Adrenal gland (tissue), 12 donors: Measurements from ENCODE around the gene ZNF844. TPM values are rescaled to one million over a fixed set of nuclear protein-coding genes. Genes with fewer than 3 reads are reported as not detected.

ENCODE experiments used
- DNase-seq, 7 donors: peaks; one replicate each; pipeline ENCODE4 v3.0.0-alpha.2; 2019 to 2020
- H3K27ac ChIP-seq, 5 donors: fragments of 200-600 bp; sonication (generic) in 4 of 5; 1 replicate in 3 of 5; 2 replicates in 2 of 5; pipeline versions ENCODE4 v1.5.1 to v1.8.0; 2016 to 2020; ENCODE audit warnings: mild to moderate bottlenecking in 1 of 5
- H3K27me3 ChIP-seq: fragments of 200-600 bp; 2 replicates; pipeline ENCODE4 v1.8.0; 2021
- H3K36me3 ChIP-seq, 2 donors: fragments of 200-600 bp; replicated peaks in 1 of 2; 1 replicate in 1 of 2; 2 replicates in 1 of 2; pipeline versions ENCODE4 v1.5.1 to v1.8.0; 2018 to 2022
- H3K4me1 ChIP-seq, 2 donors: fragments of 200-600 bp; replicated peaks in 1 of 2; 1 replicate in 1 of 2; 2 replicates in 1 of 2; pipeline versions ENCODE4 v1.5.1 to v1.8.0; 2018 to 2021
- H3K4me3 ChIP-seq, 4 donors: fragments of 200-600 bp; sonication (generic) in 3 of 4; one replicate each; pipeline ENCODE4 v1.5.1; 2016 to 2018
- H3K9me3 ChIP-seq, 3 donors: fragments of 200-600 bp; sonication (generic) in 1 of 3; replicated peaks in 1 of 3; 1 replicate in 2 of 3; 2 replicates in 1 of 3; pipeline versions ENCODE4 v1.5.1 to v1.8.0; 2016 to 2021
- CTCF ChIP-seq, 6 experiments: fragments of 450-650 bp in 4 of 6; fragments of 200-600 bp in 2 of 6; sonication (generic) in 1 of 6; IDR thresholded peaks; 1 replicate in 5 of 6; 2 replicates in 1 of 6; pipeline versions ENCODE4 v1.5.1 to v1.8.0; 2016 to 2021; ENCODE audit warnings: antibody characterized with exemption in 6 of 6, mild to moderate bottlenecking in 2 of 6, moderate library complexity in 1 of 6
- POLR2A ChIP-seq, 2 donors: fragments of 450-650 bp; IDR thresholded peaks; one replicate each; pipeline ENCODE4 v1.6.1; 2017; ENCODE audit warnings: antibody characterized with exemption in 2 of 2, mild to moderate bottlenecking in 2 of 2, moderate library complexity in 1 of 2
- WGBS, 4 donors: extraction: QIAGEN DNeasy Blood & Tissue Kit in 2 of 4; methylation state at CpG; one replicate each; pipeline versions ENCODE4 v1.1.5 to v1.1.7; 2013 to 2017; 5-methylcytosine and 5-hydroxymethylcytosine counted together
- intact Hi-C, 2 donors: fragments of 100-400 bp; cut with DNase I; formaldehyde crosslinking; loops; one replicate each; pipeline versions ENCODE4 v1.14.1 to v1.15.0; 2022 to 2023
- polyA plus RNA-seq, 3 donors: library from polyadenylated mRNA; stranded (reverse); fragments of 200-250 nt in 2 of 3; fragments of 350-450 nt in 1 of 3; fragmentation: Illumina TruSeq in 1 of 3; extraction: RNeasy Lipid Tissue Mini Kit (QIAGEN cat#74804) in 1 of 3; gene quantifications; one replicate each; pipeline ENCODE4 v1.2.3, GENCODE V29; 2013 to 2014
- total RNA-seq, 9 donors: library from RNA; depleted of rRNA in 4 of 9; stranded (reverse); fragments of >200 nt in 4 of 9; fragments of 120-200 nt in 1 of 9; fragmentation: NEBNext Ultra II Directional in 1 of 9; extraction: Animal tissue kit (Norgen Biotek cat#: 25700) in 1 of 9; gene quantifications; one replicate each; pipeline versions ENCODE4 v1.1.0 to v1.2.4, GENCODE V29; 2013 to 2023
- donor health status: healthy with polysubstance abuse.
- donor health status: Bipolar disorder and iron deficiency.
- donor health status: DM: yes; HTN: yes; CAD: no.
- donor health status: DM: no; HTN: no; CAD: no.
- donor health status: DM: no; HTN: no; CAD: no.
- donor health status: DM: yes; HTN: yes; CAD: no.

Gene ZNF844
- total and polyA plus RNA-seq, 12 donors, result 1.2 to 14.4 (median 8.7) TPM

GRCh38 chr19:12085074-12085818 lies 20.7 kb downstream of the ZNF844 start:
- 89 to 95% (median 93%) methylated on average over 5 of the region's 5 CpGs for WGBS, 4 donors
- intact Hi-C loops, result loop anchor here in 1 of 2 donors (5.0 kb wide), 1 partner anchor 52 kb away; no protein-coding TSS in a partner anchor

GRCh38 chr19:12090807-12091206 lies 26.3 kb downstream of the ZNF844 start:
- no peaks in the 10 kb centered on the region for H3K36me3 ChIP-seq
- H3K27ac ChIP-seq, result no peak overlapping the region
- TF ChIP-seq CTCF (IDR thresholded peaks at IDR 0.05) (peak; percentile 35 to 64 (median 54)), POLR2A (IDR thresholded peaks at IDR 0.05) (no peak)
- H3K27me3 ChIP-seq, result no peaks in the 10 kb centered on the region
- H3K4me3 ChIP-seq, result no peak overlapping the region
- peak; percentile 60 to 83 (median 71) for DNase-seq
- H3K4me1 ChIP-seq, result peaks cover 0 to 3% of the 10 kb centered on the region in 2 donors
- WGBS, 4 donors, result 39 to 71% (median 54%) methylated on average over 5 of the region's 5 CpGs
- H3K9me3 ChIP-seq, result no peaks in the 10 kb centered on the region
- intact Hi-C loops, result no loop called here

More at GRCh38 chr19:12085074-12085818, 20.7 kb downstream of the ZNF844 start:
- TF ChIP-seq POLR2A (IDR thresholded peaks at IDR 0.05) (no peak), CTCF (IDR thresholded peaks at IDR 0.05) (no peak)
- H3K9me3 ChIP-seq, result peaks cover 0 to 16% (median 0%) of the 10 kb centered on the region in 3 donors
- H3K27me3 ChIP-seq, result no peaks in the 10 kb centered on the region
- H3K27ac ChIP-seq, result no peak overlapping the region
- no peaks in the 10 kb centered on the region for H3K4me1 ChIP-seq
- H3K36me3 ChIP-seq, result no peaks in the 10 kb centered on the region
- no peak overlapping the region for H3K4me3 ChIP-seq
- no peak for DNase-seq

- Histone ChIP-seq H3K27ac (peak overlapping the region in 4 of 5 donors; percentile 44 to 81 (median 60)), H3K27me3 (no peaks in the 10 kb centered on the region), H3K9me3 (no peaks in the 10 kb centered on the region), H3K4me1 (peaks cover 0 to 3% of the 10 kb centered on the region in 2 donors), H3K36me3 (no peaks in the 10 kb centered on the region), H3K4me3 (peak overlapping the region; percentile 66 to 84 (median 78))
- TF ChIP-seq POLR2A (IDR thresholded peaks at IDR 0.05), result peak in 1 of 2 donors; percentile 41
- TF ChIP-seq CTCF (IDR thresholded peaks at IDR 0.05), result no peak
- 1% methylated on average over 26 to 53 of the region's 53 CpGs for WGBS, 4 donors
- intact Hi-C loops, result no loop called here
- DNase-seq, result peak; percentile 80 to 93 (median 87)
Measured at GRCh38 chr19:12092065-12092867, 27.7 kb downstream of the ZNF844 start.

GRCh38 chr19:12092956-12093355 lies 28.4 kb downstream of the ZNF844 start:
- H3K36me3 ChIP-seq, result no peaks in the 10 kb centered on the region
- no peak overlapping the region for H3K27ac ChIP-seq
- peak overlapping the region in 2 of 4 donors; percentile 82 to 84 for H3K4me3 ChIP-seq
- WGBS, 4 donors, result 21 to 35% (median 26%) methylated on average over 10 of the region's 10 CpGs
- H3K27me3 ChIP-seq, result no peaks in the 10 kb centered on the region
- intact Hi-C loops, result no loop called here
- H3K4me1 ChIP-seq, result peaks cover 0 to 3% of the 10 kb centered on the region in 2 donors
- no peak for TF ChIP-seq CTCF (IDR thresholded peaks at IDR 0.05)
- TF ChIP-seq POLR2A (IDR thresholded peaks at IDR 0.05), result no peak
- no peak for DNase-seq
- H3K9me3 ChIP-seq, result no peaks in the 10 kb centered on the region
